ENCODE data around the gene TEX54. TPM values are rescaled to one million over a fixed set of nuclear protein-coding genes. Genes with fewer than 3 reads are reported as not detected.

TEX54 gene
- total and polyA plus RNA-seq, 8 donors = 0.65 TPM; not detected in 7

DNA sequence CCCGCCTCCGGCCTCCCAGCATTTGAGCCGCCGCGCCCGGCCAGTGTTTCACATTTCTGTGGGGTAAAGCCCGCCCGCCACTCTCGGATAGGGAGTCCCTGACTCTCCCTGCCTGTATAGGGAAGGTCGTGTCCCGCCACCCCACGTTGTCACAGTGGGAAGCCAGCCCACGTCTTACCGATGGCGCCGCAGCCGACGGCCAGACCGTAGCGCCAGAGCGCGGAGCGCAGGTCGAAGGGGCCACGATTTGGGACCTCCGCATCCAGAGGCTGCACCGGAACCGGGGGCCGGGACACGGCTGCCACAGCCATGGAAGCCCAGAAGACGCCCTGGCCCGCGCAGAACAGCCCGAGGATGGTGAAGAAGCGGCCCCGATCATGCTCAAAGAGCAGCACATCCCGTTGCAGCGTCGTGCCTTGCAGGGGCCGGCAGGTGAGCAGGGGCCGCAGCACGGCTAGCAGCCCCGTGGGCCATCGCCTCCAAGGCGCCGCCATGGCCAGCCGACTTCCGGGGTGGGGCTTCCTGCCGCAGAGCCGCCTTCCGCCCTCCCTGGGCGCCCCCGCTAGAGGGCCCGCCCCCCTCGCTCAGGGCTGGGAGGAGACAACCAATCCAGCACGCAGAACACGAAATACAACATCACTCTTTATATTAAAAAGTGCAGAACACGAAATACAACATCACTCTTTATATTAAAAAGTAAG lies 41.0 kb downstream of the TEX54 start, which contains the start of gene TMEM223:
Gene TMEM223, minus strand, starts transcription at position 506 of the 701 bp plus-strand sequence. Its CDS starts 12 bp downstream, at position 494.
- H3K4me1 ChIP-seq = peaks cover 7 to 23% (median 19%) of the 10 kb centered on the region in 3 donors
- 0 to 1% methylated on average over 53 to 58 of the region's 58 CpGs for WGBS, 2 donors

DNA sequence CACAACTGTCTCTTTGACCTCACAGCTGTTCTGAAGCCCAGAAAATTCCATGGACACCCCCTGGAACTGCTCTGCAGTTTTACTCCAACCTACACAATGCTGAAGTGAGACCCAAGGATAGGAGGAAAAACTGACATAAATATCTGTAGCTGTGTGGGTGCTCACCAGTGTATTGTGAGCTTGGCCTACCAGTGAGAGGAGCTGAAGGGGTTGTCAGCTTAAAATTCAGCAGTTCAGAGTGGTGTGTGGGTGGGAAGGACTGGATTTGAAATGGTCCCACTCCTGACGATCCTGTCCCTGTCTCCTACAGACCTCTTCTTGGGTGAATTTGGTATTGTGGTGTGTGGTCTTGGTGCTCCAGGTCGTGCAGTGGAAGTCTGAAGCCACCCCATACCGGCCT lies 43.1 kb downstream of the TEX54 start:
- no peak overlapping the region for H3K27ac ChIP-seq
- no peak for FAIRE-seq
- ATAC-seq = no peak

More for the DNA sequence above, 41.0 kb downstream of the TEX54 start, which contains the start of gene TMEM223:
- Histone ChIP-seq H3K36me3 (peaks cover 0 to 27% (median 24%) of the 10 kb centered on the region in 3 donors), H3K27me3 (no peaks in the 10 kb centered on the region), H3K9me3 (no peaks in the 10 kb centered on the region), H3K4me3 (peak within 1 kb of the TSS; percentile 85 to 98 (median 93)), H3K27ac (peak within 1 kb of the TSS; percentile 71 to 79 (median 73))
- FAIRE-seq (no peak), ATAC-seq (peak; percentile 75 to 92 (median 84)), DNase-seq (peak; percentile 82 to 94 (median 86))
- TF ChIP-seq, protein P1, sequence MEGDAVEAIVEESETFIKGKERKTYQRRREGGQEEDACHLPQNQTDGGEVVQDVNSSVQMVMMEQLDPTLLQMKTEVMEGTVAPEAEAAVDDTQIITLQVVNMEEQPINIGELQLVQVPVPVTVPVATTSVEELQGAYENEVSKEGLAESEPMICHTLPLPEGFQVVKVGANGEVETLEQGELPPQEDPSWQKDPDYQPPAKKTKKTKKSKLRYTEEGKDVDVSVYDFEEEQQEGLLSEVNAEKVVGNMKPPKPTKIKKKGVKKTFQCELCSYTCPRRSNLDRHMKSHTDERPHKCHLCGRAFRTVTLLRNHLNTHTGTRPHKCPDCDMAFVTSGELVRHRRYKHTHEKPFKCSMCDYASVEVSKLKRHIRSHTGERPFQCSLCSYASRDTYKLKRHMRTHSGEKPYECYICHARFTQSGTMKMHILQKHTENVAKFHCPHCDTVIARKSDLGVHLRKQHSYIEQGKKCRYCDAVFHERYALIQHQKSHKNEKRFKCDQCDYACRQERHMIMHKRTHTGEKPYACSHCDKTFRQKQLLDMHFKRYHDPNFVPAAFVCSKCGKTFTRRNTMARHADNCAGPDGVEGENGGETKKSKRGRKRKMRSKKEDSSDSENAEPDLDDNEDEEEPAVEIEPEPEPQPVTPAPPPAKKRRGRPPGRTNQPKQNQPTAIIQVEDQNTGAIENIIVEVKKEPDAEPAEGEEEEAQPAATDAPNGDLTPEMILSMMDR (IDR thresholded peaks at IDR 0.05) = peak in 1 of 4 donors; percentile 10
- intact Hi-C loops (cut with DNase I) = no loop called here

GRCh38 chr11:62788991-62789390 lies 43.6 kb downstream of the TEX54 start:
- H3K4me3 ChIP-seq = peak overlapping the region in 1 of 4 donors; percentile 86
- ATAC-seq = no peak
- H3K27me3 ChIP-seq = no peaks in the 10 kb centered on the region
- no peak overlapping the region for H3K27ac ChIP-seq
- intact Hi-C loops (cut with DNase I) = loop anchor here in 2 of 3 donors (5.0 to 10.0 kb wide), 2 partner anchors 73 to 76 kb away; no protein-coding TSS in a partner anchor
- TF ChIP-seq, protein P1 (IDR thresholded peaks at IDR 0.05) = no peak
- peaks cover 0 to 4% (median 3%) of the 10 kb centered on the region in 3 donors for H3K36me3 ChIP-seq
- no peak for DNase-seq
- 51 to 66% methylated on average over 5 of the region's 5 CpGs for WGBS, 2 donors
- H3K9me3 ChIP-seq = no peaks in the 10 kb centered on the region
- peaks cover 10 to 29% (median 26%) of the 10 kb centered on the region in 3 donors for H3K4me1 ChIP-seq
- FAIRE-seq = no peak

More for the DNA sequence above, 43.1 kb downstream of the TEX54 start:
- intact Hi-C loops (cut with DNase I) = loop anchor here in 2 of 3 donors (5.0 to 10.0 kb wide), 2 partner anchors 73 to 75 kb away; no protein-coding TSS in a partner anchor
- no peak for DNase-seq
- Histone ChIP-seq H3K27me3 (no peaks in the 10 kb centered on the region), H3K4me3 (no peak overlapping the region), H3K9me3 (no peaks in the 10 kb centered on the region), H3K36me3 (peaks cover 0 to 9% (median 8%) of the 10 kb centered on the region in 3 donors), H3K4me1 (peaks cover 10 to 29% (median 26%) of the 10 kb centered on the region in 3 donors)
- TF ChIP-seq, protein P1 (IDR thresholded peaks at IDR 0.05) = no peak
- WGBS, 2 donors = 50 to 71% methylated on average over 3 of the region's 3 CpGs

GRCh38 chr11:62787005-62787759 lies 45.5 kb downstream of the TEX54 start, which contains the start of gene TMEM179B:
Gene TMEM179B (plus strand): TSS chr11:62787402. CDS start chr11:62787432, 30 bp downstream.
- Histone ChIP-seq H3K27me3 (no peaks in the 10 kb centered on the region), H3K27ac (peak within 1 kb of the TSS; percentile 94 to 96 (median 95)), H3K4me3 (peak within 1 kb of the TSS; percentile 77 to 86 (median 84)), H3K36me3 (peaks cover 0 to 3% (median 0%) of the 10 kb centered on the region in 3 donors), H3K9me3 (no peaks in the 10 kb centered on the region), H3K4me1 (peaks cover 5 to 25% (median 23%) of the 10 kb centered on the region in 3 donors)
- DNase-seq (peak; percentile 95 to 99 (median 97)), ATAC-seq (peak; percentile 83 to 92 (median 86)), FAIRE-seq (no peak)
- intact Hi-C loops (cut with DNase I) = loop anchor here in 2 of 3 donors (5.0 to 10.0 kb wide), 2 partner anchors 75 to 78 kb away; no protein-coding TSS in a partner anchor
- WGBS, 2 donors = 0% methylated on average over 46 to 88 of the region's 88 CpGs
- TF ChIP-seq, protein P1 (IDR thresholded peaks at IDR 0.05) = peak in 1 of 4 donors; percentile 8
